AG09319 (cell line): ENCODE data around the gene KAT6B.

Experiments
- DNase-seq: peaks from one replicate; pipeline ENCODE4 v3.0.0-alpha.2; 2010; ENCODE audit warnings: low read depth; ENCODE audit errors: extremely low read depth
- CTCF ChIP-seq: IDR thresholded peaks from 2 replicates; pipeline ENCODE4 v1.5.1; 2011; ENCODE audit warnings: low read depth, mild to moderate bottlenecking, inconsistent platforms, low read length, moderate library complexity

Gene KAT6B

GRCh38 chr10:74923556-74923955 is 97.2 kb downstream of the KAT6B start:
- no peak for TF ChIP-seq CTCF
- no peak for DNase-seq

- peak; percentile 69 for DNase-seq
- TF ChIP-seq CTCF: no peak
Observed at GRCh38 chr10:74924251-74924963, 98.0 kb downstream of the KAT6B start.

- no peak for DNase-seq
- TF ChIP-seq CTCF: no peak
Observed at GRCh38 chr10:74925291-74925690, 98.9 kb downstream of the KAT6B start.

GRCh38 chr10:74925708-74926107 is 99.3 kb downstream of the KAT6B start:
- no peak for TF ChIP-seq CTCF
- DNase-seq: no peak

- no peak for DNase-seq
- TF ChIP-seq CTCF: no peak
Observed at GRCh38 chr10:74926791-74927585, 100.6 kb downstream of the KAT6B start.

- no peak for DNase-seq
- TF ChIP-seq CTCF: no peak
Observed at GRCh38 chr10:74927701-74928100, 101.3 kb downstream of the KAT6B start.

- TF ChIP-seq CTCF: no peak
- no peak for DNase-seq
Observed at GRCh38 chr10:74928742-74929191, 102.4 kb downstream of the KAT6B start.
